Mononuclear cell (primary cell): Measurements from ENCODE around the gene C8B. TPM values are rescaled to one million over a fixed set of nuclear protein-coding genes. Genes with fewer than 3 reads are reported as not detected.

Experiments
- H3K27me3 ChIP-seq: 2 replicates; pipeline ENCODE4 v1.6.0; 2011; ENCODE audit warnings: low read length, control low read depth; ENCODE audit not compliant: insufficient read depth
- H3K4me1 ChIP-seq: 2 replicates; pipeline ENCODE4 v1.5.1; 2011; ENCODE audit warnings: mild to moderate bottlenecking, low read length, control low read depth; ENCODE audit not compliant: insufficient read depth
- H3K4me3 ChIP-seq: 2 replicates; pipeline ENCODE4 v1.5.1; 2011; ENCODE audit warnings: mild to moderate bottlenecking, low read length, moderate library complexity
- H3K9me3 ChIP-seq: 2 replicates; pipeline ENCODE4 v1.5.1; 2011; ENCODE audit warnings: low read depth, mild to moderate bottlenecking, control low read depth, low read length
- total RNA-seq: library from RNA; depleted of rRNA; stranded (reverse); fragments of >200 nt; gene quantifications from one replicate; pipeline ENCODE4 v1.2.3, GENCODE V29; 2012

The C8B gene
- total RNA-seq, 1 donor = not detected

GRCh38 chr1:56927986-56928385, 37.8 kb downstream of the C8B start:
- Histone ChIP-seq H3K4me3 (no peak overlapping the region), H3K9me3 (no peaks in the 10 kb centered on the region), H3K4me1 (no peaks in the 10 kb centered on the region), H3K27me3 (no peaks in the 10 kb centered on the region)

- Histone ChIP-seq H3K4me1 (no peaks in the 10 kb centered on the region), H3K4me3 (no peak overlapping the region), H3K9me3 (no peaks in the 10 kb centered on the region), H3K27me3 (no peaks in the 10 kb centered on the region)
Measured at GRCh38 chr1:56927171-56927570, 38.6 kb downstream of the C8B start.

- no peak overlapping the region for H3K4me3 ChIP-seq
- no peaks in the 10 kb centered on the region for H3K9me3 ChIP-seq
- no peaks in the 10 kb centered on the region for H3K4me1 ChIP-seq
- no peaks in the 10 kb centered on the region for H3K27me3 ChIP-seq
Measured at GRCh38 chr1:56925193-56925592, 40.6 kb downstream of the C8B start.

GRCh38 chr1:56924116-56924515, 41.7 kb downstream of the C8B start:
- Histone ChIP-seq H3K4me1 (no peaks in the 10 kb centered on the region), H3K27me3 (no peaks in the 10 kb centered on the region), H3K4me3 (no peak overlapping the region), H3K9me3 (no peaks in the 10 kb centered on the region)

GRCh38 chr1:56923201-56923600, 42.6 kb downstream of the C8B start:
- Histone ChIP-seq H3K4me3 (no peak overlapping the region), H3K4me1 (no peaks in the 10 kb centered on the region), H3K9me3 (no peaks in the 10 kb centered on the region), H3K27me3 (no peaks in the 10 kb centered on the region)

- Histone ChIP-seq H3K27me3 (no peaks in the 10 kb centered on the region), H3K9me3 (no peaks in the 10 kb centered on the region), H3K4me1 (no peaks in the 10 kb centered on the region), H3K4me3 (no peak overlapping the region)
Measured at GRCh38 chr1:56922507-56922906, 43.3 kb downstream of the C8B start.

- no peaks in the 10 kb centered on the region for H3K9me3 ChIP-seq
- H3K27me3 ChIP-seq = no peaks in the 10 kb centered on the region
- no peak overlapping the region for H3K4me3 ChIP-seq
- no peaks in the 10 kb centered on the region for H3K4me1 ChIP-seq
Measured at GRCh38 chr1:56922070-56922469, 43.7 kb downstream of the C8B start.

- Histone ChIP-seq H3K4me1 (no peaks in the 10 kb centered on the region), H3K4me3 (no peak overlapping the region), H3K9me3 (no peaks in the 10 kb centered on the region), H3K27me3 (no peaks in the 10 kb centered on the region)
Measured at GRCh38 chr1:56921479-56921878, 44.3 kb downstream of the C8B start.

- H3K9me3 ChIP-seq = no peaks in the 10 kb centered on the region
- H3K27me3 ChIP-seq = no peaks in the 10 kb centered on the region
- no peaks in the 10 kb centered on the region for H3K4me1 ChIP-seq
- H3K4me3 ChIP-seq = no peak overlapping the region
Measured at GRCh38 chr1:56920591-56921001, 45.2 kb downstream of the C8B start.

GRCh38 chr1:56917356-56917755, 48.5 kb downstream of the C8B start:
- Histone ChIP-seq H3K4me1 (no peaks in the 10 kb centered on the region), H3K27me3 (no peaks in the 10 kb centered on the region), H3K4me3 (no peak overlapping the region), H3K9me3 (no peaks in the 10 kb centered on the region)

- H3K9me3 ChIP-seq = no peaks in the 10 kb centered on the region
- no peaks in the 10 kb centered on the region for H3K27me3 ChIP-seq
- H3K4me3 ChIP-seq = no peak overlapping the region
- no peaks in the 10 kb centered on the region for H3K4me1 ChIP-seq
Measured at GRCh38 chr1:56916630-56917029, 49.2 kb downstream of the C8B start.

- Histone ChIP-seq H3K4me1 (no peaks in the 10 kb centered on the region), H3K27me3 (no peaks in the 10 kb centered on the region), H3K4me3 (no peak overlapping the region), H3K9me3 (no peaks in the 10 kb centered on the region)
Measured at GRCh38 chr1:56915960-56916359, 49.9 kb downstream of the C8B start.

- Histone ChIP-seq H3K4me1 (peaks cover 21% of the 10 kb centered on the region), H3K9me3 (no peaks in the 10 kb centered on the region), H3K27me3 (no peaks in the 10 kb centered on the region), H3K4me3 (no peak overlapping the region)
Measured at GRCh38 chr1:56912325-56912724, 53.5 kb downstream of the C8B start.

GRCh38 chr1:56911098-56911938, 54.5 kb downstream of the C8B start:
- H3K4me3 ChIP-seq = no peak overlapping the region
- H3K4me1 ChIP-seq = peaks cover 21% of the 10 kb centered on the region
- no peaks in the 10 kb centered on the region for H3K27me3 ChIP-seq
- no peaks in the 10 kb centered on the region for H3K9me3 ChIP-seq

- no peak overlapping the region for H3K4me3 ChIP-seq
- peaks cover 21% of the 10 kb centered on the region for H3K4me1 ChIP-seq
- no peaks in the 10 kb centered on the region for H3K27me3 ChIP-seq
- H3K9me3 ChIP-seq = no peaks in the 10 kb centered on the region
Measured at GRCh38 chr1:56910441-56910985, 55.3 kb downstream of the C8B start.
